Measurements from ENCODE around the gene CUX1. TPM values are rescaled to one million over a fixed set of nuclear protein-coding genes. Genes with fewer than 3 reads are reported as not detected.
A peak's percentile ranks its signal among the peaks of the same experiment; 100 is the strongest.

Gene CUX1
- total and polyA plus RNA-seq, 10 of the 15 experiments (the other 5 are each of a cell fraction or from before 2014, with no cell fraction given): 6.1 to 48.6 (median 25.9) TPM

GRCh38 chr7:102321351-102322201 is 504.1 kb downstream of the CUX1 start:
- RAD21 ChIA-PET (ENCODE audit: unreplicated experiment): no interaction called here
- intact Hi-C loops (cut with micrococcal nuclease; ENCODE audit: unreplicated experiment): no loop called here
- DNase-seq (ENCODE audit: low read depth, low spot score) (no peak), FAIRE-seq (no peak), ATAC-seq (no peak)
- in situ Hi-C loops (cut with MboI): no loop called here
- Histone ChIP-seq H3K9me3 (replicated peaks; ENCODE audit: control insufficient read depth, insufficient read depth, low read length) (no peaks in the 10 kb centered on the region), H3K27ac (ENCODE audit: control insufficient read depth, insufficient read depth) (no peak overlapping the region), H3K4me1 (ENCODE audit: control insufficient read depth, insufficient read depth, low read length) (no peaks in the 10 kb centered on the region), H3K79me2 (ENCODE audit: control insufficient read depth, insufficient read depth, low read length) (no peaks in the 10 kb centered on the region), H4K20me1 (ENCODE audit: control insufficient read depth, insufficient read depth) (no peaks in the 10 kb centered on the region; the same call in 1 of the 2 replicates), H3K27me3 (replicated peaks in 1 of 2; ENCODE audit: control insufficient read depth in 2 of 2, insufficient read depth in 2 of 2, low read length in 1 of 2) (no peaks in the 10 kb centered on the region), H3K9ac (ENCODE audit: control insufficient read depth, insufficient read depth, low read length) (no peak overlapping the region), H2AFZ (ENCODE audit: control insufficient read depth, low read depth, low read length) (no peak overlapping the region), H3K4me2 (ENCODE audit: control insufficient read depth, insufficient read depth) (no peak overlapping the region), H3K36me3 (ENCODE audit: control insufficient read depth in 2 of 2, insufficient read depth in 2 of 2, low read length in 1 of 2) (peaks cover 14 to 24% of the 10 kb centered on the region in 2 experiments), H3K4me3 (no peak overlapping the region)
- POLR2A ChIA-PET: interaction anchor here (1.1 kb wide), 1 partner anchor 10 kb away, joined by 4 read pairs; no protein-coding TSS in a partner anchor
- SMC1A ChIA-PET (ENCODE audit: uncharacterized antibody, unreplicated experiment): no interaction called here
- 94% methylated on average over 31 of the region's 73 CpGs for WGBS (ENCODE audit: insufficient coverage, insufficient replicate concordance, low lambda C conversion rate, missing lambda C conversion rate)
- BruUV-seq (replicated peaks): no TSS peak
- TF ChIP-seq POLR2AphosphoS5 (IDR thresholded peaks at IDR 0.05; ENCODE audit: low read length) (peak; percentile 38; the same call in 1 of the 2 replicates), YY1 (IDR thresholded peaks at IDR 0.05; ENCODE audit: low read depth, low read length) (no peak), SIX5 (IDR thresholded peaks at IDR 0.05; ENCODE audit: low read depth, low read length, severe bottlenecking) (no peak), POLR2A (IDR thresholded peaks at IDR 0.05; ENCODE audit: low read depth, low read length) (peak; percentile 56)
- CTCF ChIA-PET: no interaction called here

GRCh38 chr7:102322202-102322715 is 504.8 kb downstream of the CUX1 start:
- ATAC-seq: no peak
- Histone ChIP-seq H3K4me3 (no peak overlapping the region), H3K4me2 (ENCODE audit: control insufficient read depth, insufficient read depth) (no peak overlapping the region), H3K4me1 (ENCODE audit: control insufficient read depth, insufficient read depth, low read length) (no peaks in the 10 kb centered on the region), H3K9me3 (replicated peaks; ENCODE audit: control insufficient read depth, insufficient read depth, low read length) (no peaks in the 10 kb centered on the region), H2AFZ (ENCODE audit: control insufficient read depth, low read depth, low read length) (no peak overlapping the region), H3K36me3 (ENCODE audit: control insufficient read depth in 2 of 2, insufficient read depth in 2 of 2, low read length in 1 of 2) (peaks cover 14 to 22% of the 10 kb centered on the region in 2 experiments), H3K79me2 (ENCODE audit: control insufficient read depth, insufficient read depth, low read length) (no peaks in the 10 kb centered on the region), H4K20me1 (ENCODE audit: control insufficient read depth, insufficient read depth) (no peaks in the 10 kb centered on the region), H3K27me3 (replicated peaks in 1 of 2; ENCODE audit: control insufficient read depth in 2 of 2, insufficient read depth in 2 of 2, low read length in 1 of 2) (no peaks in the 10 kb centered on the region), H3K27ac (ENCODE audit: control insufficient read depth, insufficient read depth) (no peak overlapping the region), H3K9ac (ENCODE audit: control insufficient read depth, insufficient read depth, low read length) (no peak overlapping the region)
- in situ Hi-C loops (cut with MboI) (no loop called here), intact Hi-C loops (cut with micrococcal nuclease; ENCODE audit: unreplicated experiment) (no loop called here)
- POLR2A ChIA-PET: interaction anchor here (1.1 kb wide), 1 partner anchor 9 kb away, joined by 4 read pairs; no protein-coding TSS in a partner anchor
- RAD21 ChIA-PET (ENCODE audit: unreplicated experiment): interaction anchor here (0.6 kb wide), 1 partner anchor 958 kb away, joined by 3 read pairs; no protein-coding TSS in a partner anchor
- 89% methylated on average over 8 of the region's 8 CpGs for WGBS (ENCODE audit: insufficient coverage, insufficient replicate concordance, low lambda C conversion rate, missing lambda C conversion rate)
- BruUV-seq (replicated peaks): no TSS peak
- CTCF ChIA-PET: interaction anchor here (0.7 to 1.0 kb wide), 2 partner anchors 69 to 71 kb away, joined by 3 read pairs; no protein-coding TSS in a partner anchor
- FAIRE-seq: no peak
- no peak for DNase-seq (ENCODE audit: low read depth, low spot score)
- SMC1A ChIA-PET (ENCODE audit: uncharacterized antibody, unreplicated experiment): no interaction called here
- TF ChIP-seq TCF3 (IDR thresholded peaks at IDR 0.05; ENCODE audit: borderline replicate concordance, insufficient read depth, low read depth, low read length) (no peak), EZH2 (IDR thresholded peaks at IDR 0.05; ENCODE audit: borderline replicate concordance, control insufficient read depth, low read depth, low read length) (no peak), ESRRA (IDR thresholded peaks at IDR 0.05; ENCODE audit: low read length) (no peak), SRF (IDR thresholded peaks at IDR 0.05; ENCODE audit: low read depth in 2 of 2, low read length in 2 of 2) (no peak), ZBTB4 (CRISPR knock-in tag; IDR thresholded peaks at IDR 0.05) (no peak)
